IMR-90 (cell line): ENCODE data around the gene THOP1. TPM values are rescaled to one million over a fixed set of nuclear protein-coding genes. Genes with fewer than 3 reads are reported as not detected.

Source experiments
- ATAC-seq: fragments of 200-7000 bp; cut with Tn5 transposase; 2 replicates; pipeline ENCODE4 v1.9.1; 2020; ENCODE audit warnings: low read depth, mild to moderate bottlenecking, moderate library complexity
- BruUV-seq: library from RNA; stranded (reverse); fragments of 400-500 nt; replicated peaks from 2 replicates; lab custom pipeline; 2021; lab: Mats Ljungman, UMichigan
- CTCF ChIA-PET: fragments of 300-600 bp; formaldehyde crosslinking; extraction: SDS; loops from one replicate; lab custom pipeline; 2021; ENCODE audit warnings: antibody characterized with exemption; lab: Yijun Ruan, JAX
- POLR2A ChIA-PET: fragments of 300-600 bp; sonication (Branson Sonifier 250); formaldehyde crosslinking; loops from one replicate; lab custom pipeline; 2022; ENCODE audit warnings: antibody characterized with exemption; ENCODE audit not compliant: unreplicated experiment; lab: Charles Lee
- DNase-seq: peaks from one replicate; pipeline ENCODE4 v3.0.0; 2013
- H2AFZ ChIP-seq: replicated peaks from 2 replicates; pipeline ENCODE3; 2013; ENCODE audit warnings: low read length, mild to moderate bottlenecking; ENCODE audit not compliant: poor library complexity
- H2AK5ac ChIP-seq: 2 replicates; pipeline ENCODE4 v1.6.1; 2013; ENCODE audit warnings: low read depth, low read length, inconsistent platforms
- H2AK9ac ChIP-seq: replicated peaks from 2 replicates; pipeline ENCODE3; 2013; ENCODE audit warnings: mild to moderate bottlenecking, low read depth, low read length, moderate library complexity; ENCODE audit not compliant: poor library complexity
- H2BK120ac ChIP-seq: 2 replicates; pipeline ENCODE4 v1.6.1; 2013; ENCODE audit warnings: low read depth, low read length, inconsistent platforms
- H2BK15ac ChIP-seq: 3 replicates; pipeline ENCODE4 v1.6.1; 2013; ENCODE audit warnings: low read depth, low read length, inconsistent platforms
- H2BK20ac ChIP-seq: 2 replicates; pipeline ENCODE4 v1.6.1; 2013; ENCODE audit warnings: low read depth, mild to moderate bottlenecking, inconsistent platforms, low read length, moderate library complexity
- H2BK5ac ChIP-seq: 2 replicates; pipeline ENCODE4 v1.6.1; 2013; ENCODE audit warnings: mild to moderate bottlenecking, low read depth, low read length, inconsistent platforms; ENCODE audit not compliant: poor library complexity, severe bottlenecking
- H3K14ac ChIP-seq: replicated peaks from 2 replicates; pipeline ENCODE4 v1.6.1; 2013; ENCODE audit warnings: low read depth, low read length, inconsistent platforms
- H3K18ac ChIP-seq: 2 replicates; pipeline ENCODE4 v1.6.1; 2013; ENCODE audit warnings: low read depth, low read length, control low read depth
- H3K23ac ChIP-seq: 2 replicates; pipeline ENCODE4 v1.6.1; 2013; ENCODE audit warnings: low read depth, low read length, inconsistent platforms
- H3K27ac ChIP-seq: 2 replicates; pipeline ENCODE4 v1.5.1; 2013; ENCODE audit warnings: mild to moderate bottlenecking, control low read depth, low read length; ENCODE audit not compliant: insufficient read depth
- H3K27me3 ChIP-seq: 2 replicates; pipeline ENCODE4 v1.6.1; 2013; ENCODE audit warnings: low read length; ENCODE audit not compliant: control insufficient read depth, insufficient read depth
- H3K36me3 ChIP-seq: 2 replicates; pipeline ENCODE4 v1.6.1; 2013; ENCODE audit warnings: low read length, mixed read lengths; ENCODE audit not compliant: control insufficient read depth, insufficient read depth
- H3K4ac ChIP-seq: 2 replicates; pipeline ENCODE4 v1.6.1; 2013; ENCODE audit warnings: low read depth, low read length, inconsistent platforms
- H3K4me1 ChIP-seq: 2 replicates; pipeline ENCODE4 v1.6.1; 2013; ENCODE audit warnings: low read length, mixed read lengths; ENCODE audit not compliant: control insufficient read depth, insufficient read depth
- H3K4me2 ChIP-seq: 2 replicates; pipeline ENCODE4 v1.6.1; 2013; ENCODE audit warnings: low read depth, mild to moderate bottlenecking, control low read depth, low read length, moderate library complexity
- H3K4me3 ChIP-seq: 2 replicates; pipeline ENCODE4 v1.5.1; 2013; ENCODE audit warnings: low read depth, mild to moderate bottlenecking, control low read depth, low read length, moderate library complexity; ENCODE audit not compliant: insufficient read depth
- H3K56ac ChIP-seq: 2 replicates; pipeline ENCODE4 v1.6.1; 2013; ENCODE audit warnings: low read length, inconsistent platforms; ENCODE audit not compliant: insufficient read depth; ENCODE audit errors: extremely low read depth
- H3K79me1 ChIP-seq, 2 experiments: 2 replicates each; pipeline ENCODE4 v1.6.1; 2013; ENCODE audit warnings: low read length in 2 of 2, inconsistent platforms in 1 of 2, low read depth in 1 of 2
- H3K9ac ChIP-seq: 2 replicates; pipeline ENCODE4 v1.6.1; 2013; ENCODE audit warnings: low read depth, low read length, control low read depth
- H3K9me1 ChIP-seq: 2 replicates; pipeline ENCODE4 v1.6.1; 2013; ENCODE audit warnings: low read length, inconsistent platforms; ENCODE audit not compliant: insufficient read depth
- H3K9me3 ChIP-seq: 2 replicates; pipeline ENCODE4 v1.6.1; 2013; ENCODE audit warnings: low read length; ENCODE audit not compliant: control insufficient read depth, insufficient read depth
- H4K20me1 ChIP-seq: 2 replicates; pipeline ENCODE4 v1.6.1; 2013; ENCODE audit warnings: low read length, inconsistent platforms; ENCODE audit not compliant: insufficient read depth
- H4K5ac ChIP-seq: 2 replicates; pipeline ENCODE4 v1.6.1; 2013; ENCODE audit warnings: mild to moderate bottlenecking, low read depth, low read length, control low read depth
- H4K8ac ChIP-seq, 2 experiments: 2 replicates each; pipeline ENCODE4 v1.6.1; 2013; ENCODE audit warnings: low read depth in 2 of 2, low read length in 2 of 2, control low read depth in 1 of 2, inconsistent platforms in 1 of 2
- H4K91ac ChIP-seq: 2 replicates; pipeline ENCODE4 v1.6.1; 2013; ENCODE audit warnings: low read depth, low read length, inconsistent platforms; ENCODE audit not compliant: insufficient read depth
- CEBPB ChIP-seq: IDR thresholded peaks from 2 replicates; pipeline ENCODE4 v1.6.1; 2012; ENCODE audit warnings: low read depth, low read length, improper control_type of control experiment
- CHD1 ChIP-seq: IDR thresholded peaks from 2 replicates; pipeline ENCODE4 v1.6.1; 2012; ENCODE audit warnings: low read depth, low read length, improper control_type of control experiment
- CTCF ChIP-seq: conservative IDR thresholded peaks from 2 replicates; pipeline ENCODE4 v1.5.1; 2012; ENCODE audit warnings: mild to moderate bottlenecking, low read depth, low read length, improper control_type of control experiment
- ELK1 ChIP-seq: fragments of 150-350 bp; IDR thresholded peaks from 2 replicates; pipeline ENCODE4 v1.6.1; 2016; ENCODE audit warnings: low read depth, mild to moderate bottlenecking, low read length, moderate library complexity, borderline replicate concordance
- FOS ChIP-seq: fragments of 150-350 bp; IDR thresholded peaks from 2 replicates; pipeline ENCODE4 v1.6.1; 2016; ENCODE audit warnings: low read depth, low read length
- MAZ ChIP-seq: IDR thresholded peaks from 2 replicates; pipeline ENCODE4 v1.6.1; 2012; ENCODE audit warnings: low read depth, mild to moderate bottlenecking, low read length, improper control_type of control experiment, moderate library complexity, borderline replicate concordance
- POLR2A ChIP-seq: IDR thresholded peaks from 2 replicates; pipeline ENCODE4 v1.6.1; 2012; ENCODE audit warnings: mild to moderate bottlenecking, low read depth, low read length
- RAD21 ChIP-seq: IDR thresholded peaks from 2 replicates; pipeline ENCODE4 v1.6.1; 2012; ENCODE audit warnings: low read length, improper control_type of control experiment
- RCOR1 ChIP-seq: IDR thresholded peaks from 2 replicates; pipeline ENCODE4 v1.6.1; 2012; ENCODE audit warnings: mild to moderate bottlenecking, low read length, improper control_type of control experiment; ENCODE audit not compliant: insufficient replicate concordance
- SMC3 ChIP-seq: fragments of 150-350 bp; IDR thresholded peaks from 2 replicates; pipeline ENCODE4 v1.6.1; 2016; ENCODE audit warnings: low read depth, mild to moderate bottlenecking, antibody characterized with exemption, low read length, moderate library complexity
- USF2 ChIP-seq: fragments of 150-350 bp; IDR thresholded peaks from 2 replicates; pipeline ENCODE4 v1.6.1; 2017; ENCODE audit warnings: mild to moderate bottlenecking, antibody characterized with exemption, low read length, low read depth
- WGBS, 2 experiments: methylation state at CpG; one replicate each; pipeline versions ENCODE4 v1.1.5 to v1.1.7; 2013; ENCODE audit warnings: missing lambda C conversion rate in 2 of 2; ENCODE audit not compliant: insufficient read length in 1 of 2; ENCODE audit errors: extremely low coverage in 2 of 2; 5-methylcytosine and 5-hydroxymethylcytosine counted together
- dilution Hi-C: fragments of 300-500 bp; cut with HindIII; formaldehyde crosslinking; loops from one replicate; pipeline ENCODE4 v1.14.3; 2018; ENCODE audit warnings: low sequenced_read_pairs; ENCODE audit not compliant: unreplicated experiment
- in situ Hi-C: fragments of 300-500 bp; cut with MboI; formaldehyde crosslinking; loops from 3 replicates; pipeline ENCODE4 v1.14.3; 2019; ENCODE audit warnings: low sequenced_read_pairs, inconsistent platforms, mixed read lengths
- intact Hi-C: fragments of 100-400 bp; cut with micrococcal nuclease; formaldehyde crosslinking; loops from 2 replicates; pipeline ENCODE4 v1.10.0; 2022
- polyA plus RNA-seq, 3 experiments: library from polyadenylated mRNA; depleted of rRNA; stranded (reverse); fragments of >200 nt; gene quantifications; 2 replicates each; pipeline ENCODE4 v1.2.3, GENCODE V29; 2012; ENCODE audit warnings: low replicate concordance in 1 of 3
- total RNA-seq: library from RNA; depleted of rRNA; stranded (reverse); fragments of >200 nt; gene quantifications from 2 replicates; pipeline ENCODE4 v1.2.3, GENCODE V29; 2012

Gene THOP1
- total and polyA plus RNA-seq, 2 of the 4 experiments (the other 2 are of a cell fraction) = 57.5 to 91.9 TPM

GRCh38 chr19:2750808-2751437 is 34.4 kb upstream of the THOP1 start:
- Histone ChIP-seq H3K18ac (no peak overlapping the region), H3K36me3 (peaks cover 22% of the 10 kb centered on the region), H3K9me1 (no peaks in the 10 kb centered on the region), H2AK5ac (no peak overlapping the region), H3K9me3 (no peaks in the 10 kb centered on the region), H4K5ac (no peak overlapping the region), H4K91ac (no peak overlapping the region), H3K79me1 (no peaks in the 10 kb centered on the region; a peak in 1 of 4 replicates), H3K9ac (no peak overlapping the region), H2BK15ac (no peak overlapping the region), H3K4me1 (no peaks in the 10 kb centered on the region), H2BK5ac (no peak overlapping the region), H3K4me3 (no peak overlapping the region), H3K23ac (no peak overlapping the region), H3K4me2 (no peak overlapping the region), H3K56ac (no peak overlapping the region), H3K4ac (no peak overlapping the region), H3K14ac (no peak overlapping the region), H4K20me1 (no peaks in the 10 kb centered on the region), H3K27ac (no peak overlapping the region), H2BK20ac (no peak overlapping the region), H2AFZ (no peak overlapping the region), H2AK9ac (no peak overlapping the region), H2BK120ac (no peak overlapping the region), H4K8ac (no peak overlapping the region), H3K27me3 (peaks cover 1% of the 10 kb centered on the region; the same call in 1 of the 2 replicates)
- in situ Hi-C loops = no loop called here
- TF ChIP-seq CHD1 (no peak), MAZ (no peak), USF2 (no peak), CTCF (no peak), RCOR1 (no peak), POLR2A (no peak), ELK1 (no peak), SMC3 (no peak), CEBPB (no peak), RAD21 (no peak), FOS (no peak)
- no peak for DNase-seq
- BruUV-seq = no TSS peak
- no peak for ATAC-seq
- ChIA-PET CTCF (interaction anchor here (3.2 kb wide), 1 partner anchor 102 kb away, joined by 28 read pairs; no protein-coding TSS in a partner anchor), POLR2A (no interaction called here)
- dilution Hi-C loops = no loop called here
- WGBS, 2 experiments = 78% methylated on average over 9 of the region's 17 CpGs; no CpG with 5 or more reads in 1 of the 2 experiments
- intact Hi-C loops = no loop called here
